ENCODE results near the gene MDFIC. TPM values are rescaled to one million over a fixed set of nuclear protein-coding genes. Genes with fewer than 3 reads are reported as not detected.

The MDFIC gene
- total RNA-seq, 2 experiments from 2014 or later = 53.5 to 55.3 TPM

DNA sequence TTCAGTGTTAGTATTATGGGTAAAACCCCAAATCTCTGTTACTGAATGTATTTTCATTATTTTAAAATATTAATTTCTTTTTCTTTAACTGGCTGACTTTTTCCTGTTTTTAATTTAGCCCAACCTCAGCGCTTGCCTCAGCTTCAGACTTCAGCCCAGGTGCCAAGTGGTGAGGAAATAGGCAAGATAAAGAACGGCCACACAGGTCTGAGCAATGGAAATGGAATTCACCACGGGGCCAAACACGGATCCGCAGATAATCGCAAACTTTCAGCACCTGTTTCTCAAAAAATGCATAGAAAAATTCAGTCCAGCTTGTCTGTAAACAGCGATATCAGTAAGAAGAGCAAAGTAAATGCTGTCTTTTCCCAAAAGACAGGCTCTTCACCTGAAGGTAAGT, 57.5 kb downstream of the MDFIC start:
- intact Hi-C loops (cut with micrococcal nuclease) = no loop called here
- Mint-ChIP-seq H3K27me3 (no peaks in the 10 kb centered on the region), H3K9me3 (no peaks in the 10 kb centered on the region), H3K27ac (no peak overlapping the region), H3K4me1 (ENCODE audit: low read depth) (peaks cover 50% of the 10 kb centered on the region), H3K4me3 (no peak overlapping the region), H3K36me3 (ENCODE audit: low read depth) (peaks cover 35% of the 10 kb centered on the region)
- DNase-seq = no peak
- ChIA-PET POLR2A (no interaction called here), CTCF (no interaction called here)
- no peak for ATAC-seq
- TF ChIP-seq, protein P1, sequence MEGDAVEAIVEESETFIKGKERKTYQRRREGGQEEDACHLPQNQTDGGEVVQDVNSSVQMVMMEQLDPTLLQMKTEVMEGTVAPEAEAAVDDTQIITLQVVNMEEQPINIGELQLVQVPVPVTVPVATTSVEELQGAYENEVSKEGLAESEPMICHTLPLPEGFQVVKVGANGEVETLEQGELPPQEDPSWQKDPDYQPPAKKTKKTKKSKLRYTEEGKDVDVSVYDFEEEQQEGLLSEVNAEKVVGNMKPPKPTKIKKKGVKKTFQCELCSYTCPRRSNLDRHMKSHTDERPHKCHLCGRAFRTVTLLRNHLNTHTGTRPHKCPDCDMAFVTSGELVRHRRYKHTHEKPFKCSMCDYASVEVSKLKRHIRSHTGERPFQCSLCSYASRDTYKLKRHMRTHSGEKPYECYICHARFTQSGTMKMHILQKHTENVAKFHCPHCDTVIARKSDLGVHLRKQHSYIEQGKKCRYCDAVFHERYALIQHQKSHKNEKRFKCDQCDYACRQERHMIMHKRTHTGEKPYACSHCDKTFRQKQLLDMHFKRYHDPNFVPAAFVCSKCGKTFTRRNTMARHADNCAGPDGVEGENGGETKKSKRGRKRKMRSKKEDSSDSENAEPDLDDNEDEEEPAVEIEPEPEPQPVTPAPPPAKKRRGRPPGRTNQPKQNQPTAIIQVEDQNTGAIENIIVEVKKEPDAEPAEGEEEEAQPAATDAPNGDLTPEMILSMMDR (IDR thresholded peaks at IDR 0.05) = no peak

DNA sequence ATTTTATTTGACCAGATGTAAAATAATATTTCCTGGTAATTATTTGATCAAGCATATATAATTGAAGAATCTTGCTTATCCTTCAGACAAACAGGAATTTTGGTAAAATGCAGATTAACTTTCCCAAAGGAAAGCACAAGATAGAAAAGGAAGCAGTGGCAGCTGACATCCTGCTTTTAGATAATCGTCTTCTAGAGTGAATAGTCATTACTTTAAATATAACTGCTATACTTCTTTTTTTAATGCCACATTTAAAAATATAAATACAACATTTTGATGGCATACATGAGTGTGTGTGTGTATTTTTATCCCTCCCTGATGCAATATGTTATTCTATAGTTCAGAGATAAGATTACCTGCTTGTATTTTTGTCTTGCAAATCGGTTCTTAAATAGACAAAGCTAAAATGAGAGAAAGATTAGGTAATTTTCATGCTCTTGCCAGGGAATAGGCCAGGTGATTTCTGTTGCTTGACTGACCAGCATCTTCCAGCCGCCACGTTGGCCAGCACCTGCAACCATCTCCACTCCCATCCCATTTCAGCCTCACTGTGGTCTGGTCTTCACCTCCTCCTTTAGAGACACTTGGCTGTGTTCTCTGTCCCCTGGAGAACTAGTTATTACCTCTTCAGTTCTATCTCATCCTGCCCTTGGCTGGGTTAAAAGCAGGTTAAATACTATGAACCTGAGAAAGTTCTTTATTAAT, 58.1 kb downstream of the MDFIC start:
- ATAC-seq = no peak
- peaks cover 46% of the 10 kb centered on the region for H3K4me1 Mint-ChIP-seq (ENCODE audit: low read depth)
- no peak for DNase-seq
- TF ChIP-seq, protein P1 (IDR thresholded peaks at IDR 0.05) = no peak
- H3K9me3 Mint-ChIP-seq = no peaks in the 10 kb centered on the region
- H3K27me3 Mint-ChIP-seq = no peaks in the 10 kb centered on the region
- H3K4me3 Mint-ChIP-seq = no peak overlapping the region
- H3K36me3 Mint-ChIP-seq (ENCODE audit: low read depth) = peaks cover 35% of the 10 kb centered on the region
- POLR2A ChIA-PET = no interaction called here
- intact Hi-C loops (cut with micrococcal nuclease) = no loop called here
- CTCF ChIA-PET = no interaction called here
- H3K27ac Mint-ChIP-seq = peak overlapping the region; percentile 25

DNA sequence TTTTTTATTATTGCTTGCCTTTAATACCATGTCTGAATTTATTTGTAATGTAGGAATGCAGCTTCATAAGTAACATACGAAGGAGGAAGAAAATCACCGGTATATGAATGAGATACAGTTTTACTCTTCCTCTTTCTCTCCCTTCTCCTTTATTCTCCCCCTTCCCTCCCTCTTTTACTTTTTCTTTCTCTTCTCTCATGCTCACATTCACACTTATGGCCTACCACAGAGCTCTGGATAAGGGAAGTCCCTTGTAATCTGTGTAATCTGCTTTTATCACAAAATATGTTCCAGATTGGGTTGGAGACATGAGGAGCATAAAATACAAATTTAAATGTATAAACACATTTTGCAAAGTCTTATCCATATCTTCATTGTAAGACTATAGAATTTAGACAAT, 59.4 kb downstream of the MDFIC start:
- ATAC-seq = no peak
- H3K4me3 Mint-ChIP-seq = no peak overlapping the region
- no peaks in the 10 kb centered on the region for H3K27me3 Mint-ChIP-seq
- no peaks in the 10 kb centered on the region for H3K9me3 Mint-ChIP-seq
- ChIA-PET POLR2A (no interaction called here), CTCF (no interaction called here)
- intact Hi-C loops (cut with micrococcal nuclease) = no loop called here
- no peak for DNase-seq
- H3K36me3 Mint-ChIP-seq (ENCODE audit: low read depth) = peaks cover 42% of the 10 kb centered on the region
- no peak overlapping the region for H3K27ac Mint-ChIP-seq
- TF ChIP-seq, protein P1 (IDR thresholded peaks at IDR 0.05) = no peak
- peaks cover 39% of the 10 kb centered on the region for H3K4me1 Mint-ChIP-seq (ENCODE audit: low read depth)

DNA sequence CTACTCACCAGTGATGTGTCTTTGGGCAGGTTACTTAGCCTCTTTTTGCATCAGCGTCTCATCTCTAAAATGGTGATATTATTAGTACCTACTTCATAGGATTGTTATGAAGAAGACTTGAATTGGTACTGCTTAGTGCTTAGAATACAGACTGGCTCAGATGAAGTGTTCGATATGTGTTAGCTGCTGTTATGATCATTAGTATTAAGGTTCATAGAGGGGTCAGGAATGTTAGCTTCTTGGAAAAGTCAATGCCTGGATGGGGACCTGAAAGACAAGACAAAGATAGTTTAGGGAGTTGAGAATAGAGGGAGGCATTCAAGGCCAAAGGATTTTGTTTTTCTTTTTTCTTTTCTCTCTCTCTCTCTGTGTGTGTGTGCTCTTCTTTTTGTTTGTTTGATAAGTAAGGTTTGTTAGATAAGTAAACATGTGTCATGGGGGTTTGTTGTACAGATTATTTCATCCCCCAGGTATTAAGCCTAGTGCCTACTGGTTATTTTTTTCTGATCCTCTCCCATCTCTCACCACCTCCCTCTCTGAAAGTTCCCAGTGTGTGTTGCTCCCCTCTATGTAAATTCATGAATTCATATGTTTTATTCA, 63.3 kb downstream of the MDFIC start:
- ChIA-PET POLR2A (no interaction called here), CTCF (interaction anchor here (1.0 to 1.1 kb wide), 2 partner anchors 28 to 105 kb away, joined by 3 to 4 read pairs; no protein-coding TSS in a partner anchor)
- intact Hi-C loops (cut with micrococcal nuclease) = no loop called here
- Mint-ChIP-seq H3K27ac (no peak overlapping the region), H3K4me3 (no peak overlapping the region), H3K4me1 (ENCODE audit: low read depth) (peaks cover 22% of the 10 kb centered on the region), H3K36me3 (ENCODE audit: low read depth) (peaks cover 44% of the 10 kb centered on the region), H3K9me3 (no peaks in the 10 kb centered on the region), H3K27me3 (no peaks in the 10 kb centered on the region)
- TF ChIP-seq, protein P1 (IDR thresholded peaks at IDR 0.05) = no peak
- ATAC-seq (no peak), DNase-seq (no peak)
